Measurements from ENCODE around the gene CTCF.
A peak's percentile ranks its signal among the peaks of the same experiment; 100 is the strongest.

The CTCF gene

GRCh38 chr16:67594256-67594915, 32.1 kb downstream of the CTCF start:
- DNase-seq (ENCODE audit: low read depth in 2 of 2): no peak

DNA sequence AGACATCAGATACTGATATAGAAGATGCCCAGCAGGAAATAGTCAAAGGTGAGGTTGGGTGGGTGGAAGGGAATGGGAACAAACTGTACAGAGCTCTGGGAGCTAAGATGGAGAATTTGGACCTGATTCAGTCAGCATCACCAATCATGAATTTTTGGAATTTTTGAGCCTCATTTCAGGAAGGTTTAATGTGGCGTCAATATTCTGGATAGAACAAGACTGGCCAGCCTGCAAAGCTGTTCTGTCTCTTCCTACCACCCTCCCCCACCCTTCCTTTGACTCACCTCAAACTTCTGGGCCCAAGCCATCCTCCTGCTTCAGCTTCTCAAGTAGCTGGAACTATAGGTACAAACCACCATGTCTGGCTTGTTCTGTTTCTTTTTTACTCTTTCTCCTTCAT, 32.6 kb downstream of the CTCF start:
- DNase-seq (ENCODE audit: low read depth in 2 of 2): peak in 1 of 2 donors; percentile 7

DNA sequence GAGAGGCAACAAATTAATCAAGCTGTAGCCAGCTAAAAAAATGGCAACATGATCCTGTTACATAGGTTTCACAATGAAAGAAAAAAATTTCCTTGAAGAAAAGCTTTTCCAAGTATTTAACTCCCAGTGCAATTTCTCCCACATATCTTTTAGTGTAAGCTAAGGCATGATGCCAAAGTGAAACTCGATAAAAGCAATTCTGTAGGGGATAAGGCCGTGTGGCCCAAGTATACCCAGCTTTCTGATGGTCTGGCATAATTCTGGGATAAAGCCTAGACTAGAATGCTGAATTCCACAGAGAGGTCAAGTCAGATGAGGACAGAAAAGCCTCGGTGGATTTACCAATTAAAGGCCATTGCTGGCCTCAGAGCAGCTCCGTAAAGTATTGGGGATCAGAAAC, 36.2 kb downstream of the CTCF start:
- no peak for DNase-seq (ENCODE audit: low read depth in 2 of 2)

- DNase-seq (ENCODE audit: low read depth in 2 of 2): no peak
These were observed 43.3 kb downstream of the CTCF start for GRCh38 chr16:67605641-67606040.

DNA sequence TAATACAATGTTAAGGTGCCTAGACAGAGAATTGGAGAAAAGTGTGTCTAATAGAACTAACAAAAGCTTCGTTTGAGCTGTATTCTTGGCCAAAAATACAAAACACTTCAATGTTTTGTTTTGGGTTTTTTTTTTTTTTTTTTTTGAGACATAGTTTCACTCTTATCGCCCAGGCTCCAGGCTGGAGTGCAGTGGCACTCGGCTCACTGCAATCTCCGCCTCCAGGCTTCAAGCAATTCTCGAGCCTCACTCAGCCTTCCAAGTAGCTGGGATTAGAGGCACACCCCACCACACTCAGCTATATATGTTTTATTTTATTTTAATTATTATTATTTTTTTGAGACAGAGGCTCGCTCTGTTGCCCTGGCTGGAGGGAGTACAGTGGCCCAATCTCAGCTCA, 44.3 kb downstream of the CTCF start:
- no peak for DNase-seq (ENCODE audit: low read depth in 2 of 2)

DNA sequence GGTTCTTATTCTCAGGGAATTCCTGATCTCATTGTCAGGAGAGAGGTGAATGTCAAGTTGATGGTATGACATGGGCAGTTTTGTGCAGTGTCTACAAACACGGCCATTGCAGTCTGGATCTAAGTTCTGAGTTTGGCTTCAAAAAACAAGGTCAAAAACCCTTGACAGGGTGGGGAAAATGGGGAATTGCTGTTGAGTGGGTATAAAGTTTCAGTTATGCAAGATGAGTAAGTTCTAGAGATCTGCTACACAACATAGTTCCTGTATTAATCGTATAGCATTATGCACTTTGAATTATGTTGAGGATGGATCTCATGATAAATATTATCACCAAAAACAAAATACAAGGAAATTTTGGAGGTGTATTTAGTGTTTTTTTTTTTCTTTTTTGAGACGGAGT, 46.0 kb downstream of the CTCF start:
- DNase-seq (ENCODE audit: low read depth in 2 of 2): no peak

DNA sequence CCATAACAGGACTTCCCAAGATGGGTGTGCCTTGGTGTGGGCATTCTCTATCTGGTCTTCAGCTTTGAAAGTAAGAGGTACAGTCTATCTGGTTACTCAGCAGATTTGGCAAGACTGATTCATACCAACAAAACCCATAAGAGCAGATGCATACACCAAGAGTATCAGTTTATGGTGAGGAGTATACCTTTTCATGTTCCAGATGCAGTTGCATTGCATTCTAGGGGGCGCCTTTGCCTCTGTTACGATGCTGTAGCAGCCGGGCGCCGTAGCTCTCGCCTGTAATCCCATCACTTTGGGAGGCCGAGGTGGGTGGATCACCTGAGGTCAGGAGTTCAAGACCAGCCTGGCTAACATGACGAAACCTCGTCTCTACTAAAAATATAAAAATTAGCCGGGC, 51.5 kb downstream of the CTCF start:
- DNase-seq (ENCODE audit: low read depth in 2 of 2): no peak

DNA sequence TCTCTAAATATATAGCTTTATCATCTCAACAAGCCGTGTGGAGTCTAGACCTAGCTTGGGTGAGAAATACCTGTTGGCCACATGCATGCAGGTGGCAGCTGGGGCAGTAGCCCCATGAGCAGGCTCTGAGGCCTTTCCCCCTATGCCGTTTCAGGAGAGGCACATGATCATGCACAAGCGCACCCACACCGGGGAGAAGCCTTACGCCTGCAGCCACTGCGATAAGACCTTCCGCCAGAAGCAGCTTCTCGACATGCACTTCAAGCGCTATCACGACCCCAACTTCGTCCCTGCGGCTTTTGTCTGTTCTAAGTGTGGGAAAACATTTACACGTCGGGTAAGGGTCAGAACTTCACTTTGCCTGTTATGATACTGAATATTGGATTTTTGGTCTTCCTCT, 65.9 kb downstream of the CTCF start:
- DNase-seq (ENCODE audit: low read depth in 2 of 2): no peak

- DNase-seq (ENCODE audit: low read depth in 2 of 2): no peak
These were observed 70.3 kb downstream of the CTCF start for GRCh38 chr16:67632415-67633172.

DNA sequence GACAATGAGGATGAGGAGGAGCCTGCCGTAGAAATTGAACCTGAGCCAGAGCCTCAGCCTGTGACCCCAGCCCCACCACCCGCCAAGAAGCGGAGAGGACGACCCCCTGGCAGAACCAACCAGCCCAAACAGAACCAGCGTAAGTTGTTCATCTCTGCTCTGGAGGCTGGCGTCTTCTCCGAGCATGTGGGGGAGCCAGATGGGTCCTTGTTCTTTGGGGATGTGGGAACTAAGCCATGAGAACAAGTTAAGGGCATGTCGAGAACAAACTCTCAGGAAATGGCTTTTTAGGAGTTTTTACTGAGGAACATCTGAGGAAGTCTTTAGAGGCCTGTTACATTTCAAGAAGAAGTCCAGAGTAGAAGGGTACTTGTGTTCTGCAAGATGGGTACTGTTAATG, 74.4 kb downstream of the CTCF start:
- no peak for DNase-seq (ENCODE audit: low read depth in 2 of 2)

GRCh38 chr16:67637625-67638024, 75.3 kb downstream of the CTCF start:
- DNase-seq (ENCODE audit: low read depth in 2 of 2): no peak

- DNase-seq (ENCODE audit: low read depth in 2 of 2): no peak
These were observed 79.7 kb downstream of the CTCF start for GRCh38 chr16:67641779-67642708.

DNA sequence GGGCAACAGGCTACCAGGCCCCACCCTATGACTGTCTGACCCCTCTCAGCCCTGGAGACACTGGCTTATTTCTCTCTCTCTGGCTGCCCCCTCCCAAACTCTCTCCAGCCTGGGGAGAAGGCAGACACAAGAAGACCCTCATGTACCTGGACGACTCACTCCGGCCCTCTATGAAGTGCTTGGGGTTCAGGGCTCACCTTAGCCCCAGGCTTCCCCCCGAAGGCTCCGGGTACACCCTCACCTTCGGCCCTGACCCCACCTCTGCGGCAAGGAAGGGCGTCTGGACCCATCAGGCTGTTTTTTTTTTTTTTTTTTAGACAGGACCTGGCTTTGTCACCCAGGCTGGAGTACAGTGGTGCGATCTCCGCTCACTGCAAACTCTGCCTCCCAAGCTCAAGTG, 81.7 kb downstream of the CTCF start:
- DNase-seq (ENCODE audit: low read depth in 2 of 2): no peak

DNA sequence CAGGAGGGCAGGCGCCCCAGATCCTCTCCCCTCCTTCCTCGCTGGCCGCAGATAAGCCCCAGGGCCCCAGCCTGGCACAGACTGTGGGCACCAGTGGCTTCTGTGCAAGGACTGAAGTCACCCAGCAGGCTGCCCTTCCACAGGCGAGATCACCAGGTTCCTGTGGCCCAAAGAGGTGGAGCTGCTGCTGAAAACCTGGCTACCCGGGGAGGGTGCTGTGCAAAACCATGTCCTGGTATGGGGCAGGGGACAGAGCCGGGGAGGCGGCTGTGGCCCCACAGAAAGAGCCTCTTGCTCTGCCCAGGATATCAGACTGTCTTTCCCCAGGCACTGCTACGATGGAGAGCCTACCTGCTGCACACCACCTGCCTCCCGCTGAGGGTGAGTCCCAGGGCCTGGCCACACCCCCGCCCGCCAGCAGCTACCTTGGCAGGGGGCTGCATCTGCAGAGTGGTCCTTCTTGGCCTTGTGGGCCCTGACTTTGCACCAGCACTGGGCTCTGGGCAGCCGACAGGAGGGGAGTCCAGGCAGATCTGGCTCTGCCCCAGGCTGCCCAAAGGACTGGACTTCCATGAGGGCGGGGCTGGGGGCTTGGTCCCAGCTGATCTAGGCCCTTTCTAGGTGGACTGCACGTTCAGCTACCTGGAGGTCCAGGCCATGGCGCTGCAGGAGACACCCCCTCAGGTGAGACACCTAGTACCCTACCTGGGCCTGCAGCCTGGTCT, 83.2 kb downstream of the CTCF start:
- no peak for DNase-seq (ENCODE audit: low read depth in 2 of 2)

GRCh38 chr16:67647111-67647651, 84.9 kb downstream of the CTCF start:
- DNase-seq (ENCODE audit: low read depth in 2 of 2): no peak

DNA sequence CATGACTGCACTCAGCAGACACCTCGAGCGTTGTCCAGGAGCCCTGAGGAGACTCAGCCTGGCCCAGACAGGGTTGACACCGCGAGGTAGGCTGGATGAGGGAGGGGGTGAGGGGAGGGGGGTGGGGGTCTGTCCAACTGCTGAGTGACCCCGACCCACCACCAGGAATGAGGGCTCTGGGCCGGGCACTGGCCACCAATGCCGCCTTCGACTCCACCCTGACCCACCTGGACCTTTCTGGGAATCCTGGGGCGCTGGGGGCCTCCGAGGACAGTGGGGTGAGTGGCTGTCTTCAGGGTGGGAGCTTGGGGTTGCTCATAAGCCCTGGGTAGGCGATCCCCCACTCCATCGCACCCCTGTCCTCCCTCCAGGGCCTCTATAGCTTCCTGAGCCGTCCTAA, 85.4 kb downstream of the CTCF start:
- no peak for DNase-seq (ENCODE audit: low read depth in 2 of 2)

GRCh38 chr16:67648088-67648763, 85.9 kb downstream of the CTCF start:
- no peak for DNase-seq (ENCODE audit: low read depth in 2 of 2)

GRCh38 chr16:67648764-67649407, 86.6 kb downstream of the CTCF start:
- DNase-seq (ENCODE audit: low read depth in 2 of 2): no peak

GRCh38 chr16:67649494-67649931, 87.2 kb downstream of the CTCF start:
- no peak for DNase-seq (ENCODE audit: low read depth in 2 of 2)

- no peak for DNase-seq (ENCODE audit: low read depth in 2 of 2)
These were observed 87.7 kb downstream of the CTCF start for GRCh38 chr16:67650023-67650422.

All from activated CD4-positive, alpha-beta T cell treated with anti-CD3 and anti-CD28 coated beads for 24 hours (primary cell).